Muscle of arm (tissue), 12 donors: Measurements from ENCODE around the gene GNAZ. TPM values are rescaled to one million over a fixed set of nuclear protein-coding genes. Genes with fewer than 3 reads are reported as not detected.

Experiments
- polyA plus RNA-seq, 12 donors: library from polyadenylated mRNA; unstranded; fragments of 120-200 nt; gene quantifications; one replicate each; pipeline ENCODE4 v1.2.1, GENCODE V29; 2013; ENCODE audit not compliant: insufficient read length in 12 of 12

Gene GNAZ
- polyA plus RNA-seq, 12 donors = 2.3 to 5.2 (median 3.1) TPM; not detected in 1

Other genes starting within 250 kb of the GNAZ start
- 1 to 10 TPM in 2 of 12 donors, under 1 TPM in 2, not detected in 8; 0.27 to 2.6 (median 0.67) TPM for gene IGLL5, start 182.7 kb upstream of the GNAZ start, polyA plus RNA-seq
- 1 to 10 TPM in 4 of 12 donors, under 1 TPM in 6, not detected in 2; 0.18 to 3.0 (median 0.84) TPM for gene RSPH14, start 71.5 kb downstream of the GNAZ start, polyA plus RNA-seq
- gene RAB36, start 75.0 kb downstream of the GNAZ start, polyA plus RNA-seq = 1 to 10 TPM in 9 of 12 donors, under 1 TPM in 1, not detected in 2; 0.85 to 3.7 (median 1.4) TPM
- 10 to 100 TPM in 11 of 12 donors, not detected in 1; 10.4 to 37.8 (median 16.3) TPM for gene BCR, start 110.0 kb downstream of the GNAZ start, polyA plus RNA-seq